Measurements from ENCODE around the gene ADGRE3.

ADGRE3 gene, protein sequence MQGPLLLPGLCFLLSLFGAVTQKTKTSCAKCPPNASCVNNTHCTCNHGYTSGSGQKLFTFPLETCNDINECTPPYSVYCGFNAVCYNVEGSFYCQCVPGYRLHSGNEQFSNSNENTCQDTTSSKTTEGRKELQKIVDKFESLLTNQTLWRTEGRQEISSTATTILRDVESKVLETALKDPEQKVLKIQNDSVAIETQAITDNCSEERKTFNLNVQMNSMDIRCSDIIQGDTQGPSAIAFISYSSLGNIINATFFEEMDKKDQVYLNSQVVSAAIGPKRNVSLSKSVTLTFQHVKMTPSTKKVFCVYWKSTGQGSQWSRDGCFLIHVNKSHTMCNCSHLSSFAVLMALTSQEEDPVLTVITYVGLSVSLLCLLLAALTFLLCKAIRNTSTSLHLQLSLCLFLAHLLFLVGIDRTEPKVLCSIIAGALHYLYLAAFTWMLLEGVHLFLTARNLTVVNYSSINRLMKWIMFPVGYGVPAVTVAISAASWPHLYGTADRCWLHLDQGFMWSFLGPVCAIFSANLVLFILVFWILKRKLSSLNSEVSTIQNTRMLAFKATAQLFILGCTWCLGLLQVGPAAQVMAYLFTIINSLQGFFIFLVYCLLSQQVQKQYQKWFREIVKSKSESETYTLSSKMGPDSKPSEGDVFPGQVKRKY
- 0 to 0.08 (median 0) reads per million in 4 donors for total RNA-seq

DNA sequence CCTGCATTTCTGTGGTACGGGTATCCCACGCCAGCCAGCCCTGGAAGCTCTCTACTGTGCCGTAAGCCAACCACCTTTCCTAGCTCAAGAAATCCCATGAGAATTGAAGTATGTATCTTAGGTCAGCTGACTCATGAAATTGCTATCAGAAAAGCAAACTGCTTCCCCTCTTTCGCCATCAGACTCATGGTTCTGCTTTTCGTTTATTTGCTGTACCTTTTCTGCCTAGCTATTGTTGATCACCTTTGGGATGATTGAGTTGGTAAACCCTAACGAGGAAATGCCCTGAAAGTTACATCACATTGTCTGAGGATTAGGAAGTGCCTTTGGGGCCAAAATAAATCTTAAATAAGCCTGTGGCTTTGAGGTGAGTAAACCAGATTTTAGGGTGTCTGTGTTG, at the start of gene ADGRE3:
Gene ADGRE3 (minus strand): TSS at position 81 of the 400 bp plus-strand sequence. CDS start 74 bp downstream, at position 7.
- DNase-seq, result no peak

DNA sequence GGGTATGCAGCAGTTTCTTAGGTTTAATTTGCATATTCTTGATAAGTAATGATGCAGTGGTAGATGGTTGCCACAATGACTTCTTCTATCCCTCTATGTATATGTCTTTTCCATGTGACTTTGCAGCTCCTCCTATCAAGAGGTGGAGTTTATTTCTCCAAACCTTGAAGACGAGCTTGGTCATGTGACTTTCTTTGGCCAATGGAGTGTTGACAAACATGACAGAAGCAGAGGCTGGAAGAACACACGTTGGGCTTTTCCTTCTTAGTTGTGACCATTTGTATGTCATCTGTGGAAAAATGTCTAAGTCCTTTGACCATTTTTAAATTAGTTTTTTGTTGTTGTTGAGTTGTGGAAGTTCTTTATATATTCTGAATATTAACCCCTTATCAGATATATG, 47.5 kb upstream of the ADGRE3 start:
- no peak for DNase-seq

DNA sequence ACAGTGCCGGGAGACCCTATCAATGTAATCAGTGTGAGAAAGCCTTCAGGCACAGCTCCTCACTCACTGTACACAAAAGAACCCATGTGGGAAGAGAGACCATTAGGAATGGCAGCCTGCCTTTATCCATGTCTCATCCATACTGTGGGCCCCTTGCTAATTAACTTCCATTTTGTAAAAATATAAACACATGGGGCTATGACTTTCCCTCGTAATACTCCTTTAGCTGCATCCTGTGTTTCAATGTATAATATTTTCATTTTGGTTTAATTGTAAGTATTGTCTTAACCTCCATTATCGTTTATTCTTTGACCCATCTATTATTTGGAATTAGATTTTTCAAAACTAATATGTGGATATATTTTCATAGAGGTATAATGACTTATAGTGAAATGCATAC, 44.5 kb upstream of the ADGRE3 start:
- no peak for DNase-seq

DNA sequence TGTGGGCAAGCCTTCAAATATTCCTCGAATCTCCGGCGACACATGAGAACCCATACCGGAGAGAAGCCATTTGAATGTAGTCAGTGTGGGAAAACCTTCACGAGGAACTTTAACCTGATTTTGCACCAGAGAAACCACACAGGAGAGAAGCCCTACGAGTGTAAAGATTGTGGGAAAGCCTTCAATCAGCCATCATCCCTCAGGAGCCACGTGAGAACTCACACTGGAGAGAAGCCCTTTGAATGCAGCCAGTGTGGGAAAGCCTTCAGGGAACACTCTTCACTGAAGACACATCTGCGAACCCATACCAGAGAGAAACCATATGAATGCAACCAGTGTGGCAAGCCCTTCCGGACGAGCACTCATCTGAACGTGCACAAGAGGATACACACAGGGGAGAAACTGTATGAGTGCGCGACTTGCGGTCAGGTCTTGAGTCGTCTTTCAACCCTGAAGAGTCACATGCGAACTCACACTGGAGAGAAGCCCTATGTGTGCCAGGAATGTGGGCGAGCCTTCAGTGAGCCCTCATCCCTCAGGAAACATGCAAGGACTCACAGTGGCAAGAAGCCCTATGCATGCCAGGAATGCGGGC, 44.0 kb upstream of the ADGRE3 start:
- DNase-seq, result no peak

DNA sequence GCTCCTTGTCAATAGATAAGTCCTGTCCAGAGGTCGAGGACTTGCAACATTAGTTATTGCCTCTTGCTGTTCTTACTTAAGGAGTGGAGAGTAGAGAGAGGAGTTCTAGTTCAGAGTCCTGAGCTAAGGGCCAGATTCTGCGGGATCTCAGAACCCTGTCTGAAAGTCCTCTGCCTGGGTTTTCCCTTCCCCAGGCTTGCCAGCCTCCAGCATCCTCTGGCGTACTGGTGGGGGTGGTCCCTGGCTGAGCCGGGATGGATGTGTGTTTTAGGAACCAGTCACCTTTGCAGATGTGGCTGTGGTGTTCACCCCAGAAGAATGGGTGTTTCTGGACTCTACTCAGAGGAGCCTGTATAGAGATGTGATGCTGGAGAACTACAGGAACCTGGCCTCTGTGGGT, 41.2 kb upstream of the ADGRE3 start:
- DNase-seq, result no peak

DNA sequence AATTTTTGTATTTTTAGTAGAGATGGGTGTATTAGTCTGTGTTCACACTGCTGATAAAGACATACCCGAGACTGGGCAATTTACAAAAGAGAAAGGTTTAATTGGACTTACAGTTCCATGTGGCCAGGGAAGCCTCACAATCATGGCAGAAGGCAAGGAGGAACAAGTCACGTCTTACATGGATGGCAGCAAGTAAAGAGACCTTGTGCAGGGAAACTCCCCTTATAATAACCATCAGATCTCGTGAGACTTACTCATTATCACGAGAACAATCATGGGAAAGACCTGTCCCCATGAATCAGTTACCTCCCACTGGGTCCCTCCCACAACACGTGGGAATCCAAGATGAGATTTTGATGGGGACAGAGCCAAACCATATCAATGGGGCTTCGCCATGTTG, 29.8 kb upstream of the ADGRE3 start:
- DNase-seq, result no peak

DNA sequence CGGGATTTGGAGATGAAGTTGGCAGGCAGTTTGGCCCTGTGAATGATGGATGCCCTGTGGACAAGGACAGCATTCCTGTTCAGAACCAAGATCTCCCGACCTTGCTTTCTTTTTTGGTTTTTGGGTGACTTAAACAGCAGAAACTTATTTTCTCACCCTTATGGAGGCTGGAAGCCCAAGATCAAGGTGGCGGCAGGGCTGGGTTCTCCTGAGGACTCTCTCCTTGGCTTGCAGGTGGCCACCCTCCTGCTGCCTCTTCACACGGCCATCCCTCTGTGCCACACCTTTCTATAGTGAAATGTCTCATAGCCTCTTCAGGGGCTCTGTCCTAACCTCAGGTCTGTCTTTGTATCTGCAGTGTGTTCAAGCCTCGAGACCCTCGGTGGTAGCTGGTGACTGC, 29.2 kb upstream of the ADGRE3 start:
- DNase-seq, result no peak

DNA sequence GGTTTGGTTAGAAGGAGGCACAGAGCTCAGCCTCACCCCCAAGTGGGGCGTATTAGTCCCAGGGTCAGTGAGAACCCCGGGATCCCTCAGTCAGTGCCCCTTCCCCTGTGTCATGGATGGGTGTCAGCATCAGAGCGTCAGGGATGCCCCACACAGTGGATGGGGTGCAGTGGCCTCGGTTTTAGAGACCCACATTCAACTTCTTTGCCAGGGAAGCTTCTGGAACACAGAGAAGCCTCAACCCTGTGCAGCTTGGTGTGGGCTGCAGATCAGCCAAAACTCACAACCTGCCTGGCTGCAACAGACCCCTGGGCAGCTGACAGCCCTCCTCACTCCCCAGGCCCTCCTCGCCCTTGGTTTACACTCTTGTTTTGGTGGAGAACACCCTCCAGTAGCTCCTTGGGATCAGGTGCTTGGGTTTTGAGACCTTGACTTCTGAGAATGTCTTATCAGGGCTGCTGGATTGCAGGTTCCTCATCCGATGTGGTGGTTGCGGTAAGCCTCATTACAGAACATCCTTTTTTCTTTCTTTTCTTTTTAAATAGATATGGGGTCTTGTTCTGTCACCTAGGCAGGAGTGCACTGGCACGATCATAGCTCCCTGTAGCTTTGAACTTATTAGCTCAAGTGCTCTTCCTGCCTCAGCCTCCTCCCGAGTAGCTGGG, 26.2 kb upstream of the ADGRE3 start:
- no peak for DNase-seq

DNA sequence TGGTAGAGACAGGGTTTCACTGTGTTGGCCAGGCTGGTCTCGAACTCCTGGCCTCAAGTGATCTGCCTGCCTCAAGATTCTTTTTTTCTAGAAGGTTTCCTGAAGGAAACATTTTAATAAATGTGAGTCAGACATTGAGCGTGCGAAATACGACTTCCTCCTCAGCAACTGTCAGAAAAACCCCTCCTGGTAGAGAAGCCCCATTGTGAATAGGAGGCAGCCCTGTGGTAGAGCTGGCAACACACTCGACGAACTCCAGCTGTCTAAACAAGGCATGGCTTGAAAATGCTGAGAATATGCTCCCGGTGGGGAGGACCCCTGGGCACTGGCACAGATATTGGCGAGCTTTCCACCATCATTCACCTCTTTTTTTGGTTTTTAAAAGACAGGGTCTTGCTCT, 25.0 kb upstream of the ADGRE3 start:
- no peak for DNase-seq

DNA sequence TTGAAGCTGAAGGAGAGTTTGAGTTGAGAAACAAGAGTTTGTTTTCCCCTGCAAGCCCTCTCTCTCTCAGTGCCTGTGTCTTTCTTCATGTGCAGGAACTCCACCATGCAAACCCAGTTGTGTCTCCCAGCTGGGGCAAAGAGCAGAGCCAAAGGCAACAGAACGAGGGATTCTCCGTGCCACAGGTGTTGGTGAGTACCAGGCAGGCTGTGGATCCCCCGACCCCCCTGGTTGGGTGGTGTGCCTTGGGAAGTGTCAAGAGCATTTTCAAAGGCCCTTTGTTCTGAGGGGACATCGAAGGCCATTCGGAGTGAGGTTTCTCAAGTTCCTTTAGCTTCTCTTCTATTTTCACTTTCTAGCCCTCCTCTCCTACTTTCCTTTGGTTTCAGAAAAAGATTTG, 20.8 kb upstream of the ADGRE3 start:
- DNase-seq, result no peak

DNA sequence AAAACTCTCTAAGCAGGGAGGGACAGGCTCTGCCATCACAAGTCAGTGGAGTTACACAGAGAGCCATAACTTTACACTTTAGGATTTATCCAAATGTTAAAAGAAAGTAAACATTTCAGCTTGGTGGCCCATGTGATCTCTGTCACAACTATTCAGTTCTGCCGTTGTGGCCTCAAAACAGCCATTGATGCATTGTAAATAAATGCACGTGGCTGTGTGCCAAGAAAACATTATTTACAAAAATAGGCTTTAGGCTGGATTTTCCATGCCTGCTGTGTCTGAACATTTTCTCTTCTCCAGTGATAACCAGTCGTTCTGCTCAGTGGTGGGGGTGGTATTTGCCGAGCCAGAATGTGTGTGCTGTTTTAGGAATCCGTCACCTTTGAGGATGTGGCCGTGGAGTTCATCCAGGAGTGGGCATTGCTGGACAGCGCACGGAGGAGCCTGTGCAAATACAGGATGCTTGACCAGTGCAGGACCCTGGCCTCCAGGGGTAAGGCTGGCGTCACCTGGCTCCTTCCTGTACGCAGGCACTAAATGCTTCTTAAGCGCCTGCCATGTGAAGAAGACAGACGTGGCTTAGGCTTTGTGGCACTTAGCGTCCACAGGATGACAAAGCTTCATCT, 20.1 kb upstream of the ADGRE3 start:
- no peak for DNase-seq

DNA sequence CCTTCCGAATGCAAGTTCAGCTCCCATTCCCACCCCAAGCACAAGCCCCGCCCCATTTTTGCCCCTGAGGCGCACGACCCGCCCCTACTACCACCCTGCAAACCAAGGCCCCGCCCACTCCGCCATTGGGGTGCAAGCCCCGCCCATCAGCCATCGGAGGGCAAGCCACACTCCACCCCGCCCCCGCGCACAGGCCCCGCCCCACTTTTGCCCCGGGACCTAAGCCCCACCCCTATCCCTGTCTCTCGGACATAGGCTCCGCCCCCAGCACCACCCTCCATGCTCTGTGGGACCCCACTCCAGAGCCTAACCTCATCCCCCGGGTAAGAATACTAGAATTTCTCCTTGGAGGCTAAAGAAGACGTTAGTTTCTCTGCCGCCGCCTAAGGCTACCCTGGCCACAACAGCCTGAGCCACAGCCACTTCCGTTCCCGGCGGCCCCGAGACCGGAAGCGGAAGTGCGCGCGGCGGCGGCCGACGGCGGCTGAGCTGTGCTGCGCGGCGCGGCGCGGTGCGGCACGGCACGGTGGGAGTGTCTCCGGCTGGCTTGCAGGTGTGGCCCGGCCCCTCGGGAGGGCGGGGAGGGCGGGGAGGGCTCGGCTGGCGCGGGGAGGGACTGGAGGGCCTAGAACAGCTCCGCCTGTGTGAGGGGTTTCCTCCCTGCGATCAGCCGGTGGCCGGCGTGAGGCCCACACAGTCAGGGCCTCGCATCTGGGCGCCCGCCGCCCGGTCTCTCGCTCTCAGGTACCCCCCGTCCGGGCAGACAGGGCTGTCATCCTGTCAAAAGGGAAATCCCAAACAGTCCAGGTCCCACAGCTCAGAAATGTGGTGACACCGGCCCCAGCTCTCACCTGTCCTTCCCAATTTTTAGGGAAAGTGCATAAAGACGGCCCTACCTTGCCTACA, 15.2 kb upstream of the ADGRE3 start, which contains the start of gene ZNF333:
Gene ZNF333 (plus strand): TSS at position 451 of the 906 bp plus-strand sequence. CDS start 3,444 bp downstream, outside the sequence.
- DNase-seq, result peak; percentile 94 to 98 (median 95)

DNA sequence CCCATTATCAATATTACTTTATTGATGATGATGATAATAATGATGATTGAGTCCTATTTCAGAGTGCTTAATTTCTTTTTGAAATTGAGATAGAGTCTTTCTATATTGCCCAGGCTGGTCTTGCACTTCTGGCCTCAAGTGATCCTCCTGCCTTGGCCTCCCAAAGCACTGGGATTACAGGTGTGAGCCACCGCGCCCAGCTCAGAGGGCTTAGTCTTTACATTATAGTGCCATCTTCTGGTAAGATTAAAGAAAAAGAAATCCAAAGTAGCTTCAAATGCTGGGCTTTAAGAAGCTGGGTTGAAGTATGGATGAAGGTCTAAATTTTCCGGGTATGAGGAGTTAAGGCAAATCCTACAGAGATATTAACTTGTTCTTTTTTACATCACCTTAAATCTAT, 11.8 kb upstream of the ADGRE3 start:
- peak in 1 of 5 donors; percentile 26 for DNase-seq

DNA sequence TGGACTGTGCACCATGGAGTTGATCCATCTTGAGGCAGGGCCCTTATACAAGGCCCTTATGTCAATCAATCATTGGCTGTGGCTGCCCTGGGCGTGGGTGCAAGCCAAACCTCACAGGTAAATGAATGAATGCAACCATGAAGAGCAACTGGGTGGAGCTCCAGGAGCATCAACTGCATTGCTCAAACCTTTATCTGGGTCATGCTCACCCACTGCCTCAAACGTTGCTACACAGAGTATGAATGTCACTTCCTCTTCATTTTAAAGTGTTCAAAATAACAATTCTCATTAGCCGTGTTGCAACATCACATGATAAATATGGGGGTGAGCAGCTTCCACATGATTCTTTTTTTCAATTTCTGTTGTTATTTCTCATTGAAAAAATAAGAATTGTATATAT, 8.8 kb upstream of the ADGRE3 start:
- DNase-seq, result no peak

DNA sequence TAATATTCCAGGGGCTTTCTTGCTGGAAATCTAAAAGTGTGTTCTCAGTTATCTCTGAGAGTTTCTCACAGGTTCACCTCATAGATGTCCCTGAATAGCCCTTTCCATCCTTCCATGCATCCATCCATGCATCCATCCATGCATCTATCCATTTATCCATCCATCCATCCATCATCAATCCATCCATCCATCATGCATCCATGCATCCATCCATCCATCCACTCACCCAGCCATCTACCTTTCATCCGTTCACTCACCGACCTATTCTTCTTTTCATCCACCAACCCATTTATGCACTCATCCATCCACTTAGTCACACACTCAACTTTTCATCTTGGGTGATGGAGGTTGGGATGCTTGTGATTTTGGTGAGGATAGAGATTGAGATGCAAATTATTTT, 7.4 kb upstream of the ADGRE3 start:
- no peak for DNase-seq

DNA sequence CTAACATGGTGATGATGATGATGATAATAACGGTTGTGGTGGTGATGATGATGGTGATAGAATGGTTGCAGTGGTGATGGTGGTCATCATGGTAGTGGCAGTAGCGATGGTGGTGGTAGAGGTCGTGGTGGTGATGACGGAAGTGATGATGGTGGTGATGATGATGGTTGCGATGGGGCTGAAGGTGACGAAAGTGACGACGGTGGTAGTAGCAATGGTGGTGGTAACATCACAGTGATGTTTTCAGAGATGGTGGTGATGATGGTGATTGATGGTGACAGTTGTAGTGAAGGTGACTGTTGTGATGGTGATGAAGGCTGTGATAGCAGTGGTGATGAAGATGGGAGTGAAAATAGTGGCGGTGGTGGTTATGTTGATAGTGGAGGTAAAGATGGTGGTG, 3.6 kb upstream of the ADGRE3 start:
- no peak for DNase-seq

DNA sequence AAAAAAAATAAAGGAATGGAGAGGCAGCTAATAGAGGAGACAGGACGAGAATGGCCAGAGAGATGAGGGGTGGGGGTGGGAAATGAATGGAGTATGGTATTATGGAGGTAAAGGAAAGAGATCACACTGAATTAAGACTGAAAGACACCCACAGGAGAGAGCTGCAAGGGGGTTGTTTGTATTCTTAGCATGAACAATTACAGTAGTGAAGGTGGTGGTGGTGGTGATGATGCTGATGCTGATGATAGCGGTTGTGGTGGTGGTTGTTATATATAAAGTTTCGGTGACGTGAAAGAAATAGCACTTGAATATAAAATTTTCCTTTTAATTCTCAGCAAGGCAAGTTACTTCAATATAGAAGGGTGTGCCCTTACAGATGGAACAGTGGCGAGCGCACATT, 2.8 kb upstream of the ADGRE3 start:
- no peak for DNase-seq

DNA sequence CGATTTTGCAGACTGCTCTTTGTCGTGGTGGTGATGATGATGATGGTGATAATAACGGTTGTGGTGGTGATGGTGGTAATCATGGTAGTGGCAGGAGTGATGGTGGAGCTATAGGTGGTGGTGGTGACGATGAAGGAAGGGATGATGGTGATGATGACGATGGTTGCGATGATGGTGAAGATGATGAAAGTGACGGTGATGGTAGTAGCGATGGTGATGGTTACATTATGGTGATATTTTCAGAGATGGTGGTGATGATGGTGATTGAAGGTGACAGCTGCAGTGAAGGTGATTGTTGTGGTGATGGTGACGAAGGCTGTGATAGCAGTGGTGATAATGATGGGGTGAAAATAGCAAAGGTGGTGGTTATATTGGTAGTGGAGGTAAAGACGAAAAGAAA, 2.1 kb upstream of the ADGRE3 start:
- DNase-seq, result no peak

DNA sequence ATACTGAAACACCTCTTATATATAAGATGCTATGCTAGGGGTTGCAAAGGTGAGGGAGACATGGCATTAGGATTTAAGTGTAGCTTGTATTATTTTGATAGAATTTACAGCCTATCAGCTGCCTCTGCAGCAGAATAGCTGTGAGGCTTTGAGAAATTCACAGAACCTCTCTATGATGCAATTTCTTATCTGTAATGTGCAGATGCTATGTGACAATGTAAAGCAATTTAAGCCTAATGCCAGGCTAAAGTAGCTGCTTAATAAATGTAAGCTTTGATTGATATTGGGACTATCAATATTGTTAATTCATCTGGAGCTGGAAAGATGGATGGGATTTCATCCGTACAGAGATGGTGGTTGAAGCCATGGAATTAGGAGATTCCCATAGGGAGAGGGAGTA, 1.6 kb downstream of the ADGRE3 start:
- no peak for DNase-seq

DNA sequence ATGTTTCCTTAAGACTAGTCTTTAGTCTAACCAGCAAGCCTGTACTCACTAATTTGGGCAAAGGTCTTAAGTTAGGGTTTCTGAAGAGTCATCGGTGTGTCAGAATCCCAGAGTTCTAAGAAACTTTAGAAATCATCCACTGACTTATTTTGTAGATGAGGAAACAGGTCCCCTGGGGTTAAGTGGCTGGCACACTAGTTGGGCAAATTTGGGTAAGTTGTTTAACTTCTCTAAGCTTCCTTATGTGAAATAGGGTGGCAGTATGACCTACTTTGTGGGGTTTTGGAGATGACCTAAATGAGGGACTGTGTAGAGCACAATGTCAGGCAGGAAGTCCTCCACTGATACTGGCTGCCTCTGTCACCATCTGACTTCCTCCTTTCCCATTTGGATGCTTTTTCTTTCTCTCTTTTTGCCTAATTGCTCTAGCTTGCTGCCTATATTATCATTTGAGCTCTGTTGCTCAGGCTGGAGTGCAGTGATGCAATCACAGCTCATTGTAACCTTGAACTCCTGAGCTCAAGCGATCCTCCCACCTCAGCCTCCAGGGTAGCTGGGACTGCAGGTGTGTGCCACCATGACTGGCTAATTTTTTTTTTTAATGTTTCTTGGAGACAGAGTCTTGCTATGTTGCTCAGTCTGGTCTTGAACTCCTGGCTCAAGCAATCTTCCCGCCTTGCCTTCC, 2.3 kb downstream of the ADGRE3 start:
- no peak for DNase-seq

DNA sequence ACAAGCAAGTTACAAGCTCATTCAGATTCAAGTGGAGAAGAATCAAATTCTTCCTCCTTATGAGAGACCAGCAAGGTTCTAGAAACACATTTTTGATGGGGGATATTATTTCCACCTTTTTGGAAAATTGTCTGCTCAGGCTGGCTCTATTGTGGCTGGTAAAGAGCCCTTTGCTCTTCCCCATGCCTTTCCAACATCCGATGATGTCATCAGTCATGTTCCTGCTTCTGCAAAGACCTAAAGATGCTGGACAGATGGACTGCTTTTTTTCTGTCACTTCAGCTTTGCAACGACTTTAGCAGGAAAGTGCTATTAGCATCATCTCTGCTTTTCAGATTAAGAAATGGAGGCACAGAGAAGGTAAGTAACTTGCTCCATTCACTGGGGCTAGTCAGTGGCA, 4.2 kb downstream of the ADGRE3 start:
- DNase-seq, result no peak
